Tongue (tissue), 2 donors: Measurements from ENCODE around the gene PRDM1. TPM values are rescaled to one million over a fixed set of nuclear protein-coding genes. Genes with fewer than 3 reads are reported as not detected.
"Not testable (repeated sequence)": the region's sequence is repeated elsewhere in the genome, so short reads cannot be mapped to it uniquely, and the experiment has no call there.

Experiments used
- DNase-seq: peaks from one replicate; pipeline ENCODE4 v3.0.0-alpha.2; 2015
- total RNA-seq: library from RNA; depleted of rRNA; stranded (reverse); fragments of >200 nt; gene quantifications from one replicate; pipeline ENCODE4 v1.2.3, GENCODE V29; 2014

The PRDM1 gene
- total RNA-seq, 1 donor from 2014 or later = 15.5 TPM

GRCh38 chr6:106136845-106137244 lies 50.7 kb downstream of the PRDM1 start:
- DNase-seq = no peak

- DNase-seq = no peak
Measured at GRCh38 chr6:106138151-106138550, 52.0 kb downstream of the PRDM1 start.

DNA sequence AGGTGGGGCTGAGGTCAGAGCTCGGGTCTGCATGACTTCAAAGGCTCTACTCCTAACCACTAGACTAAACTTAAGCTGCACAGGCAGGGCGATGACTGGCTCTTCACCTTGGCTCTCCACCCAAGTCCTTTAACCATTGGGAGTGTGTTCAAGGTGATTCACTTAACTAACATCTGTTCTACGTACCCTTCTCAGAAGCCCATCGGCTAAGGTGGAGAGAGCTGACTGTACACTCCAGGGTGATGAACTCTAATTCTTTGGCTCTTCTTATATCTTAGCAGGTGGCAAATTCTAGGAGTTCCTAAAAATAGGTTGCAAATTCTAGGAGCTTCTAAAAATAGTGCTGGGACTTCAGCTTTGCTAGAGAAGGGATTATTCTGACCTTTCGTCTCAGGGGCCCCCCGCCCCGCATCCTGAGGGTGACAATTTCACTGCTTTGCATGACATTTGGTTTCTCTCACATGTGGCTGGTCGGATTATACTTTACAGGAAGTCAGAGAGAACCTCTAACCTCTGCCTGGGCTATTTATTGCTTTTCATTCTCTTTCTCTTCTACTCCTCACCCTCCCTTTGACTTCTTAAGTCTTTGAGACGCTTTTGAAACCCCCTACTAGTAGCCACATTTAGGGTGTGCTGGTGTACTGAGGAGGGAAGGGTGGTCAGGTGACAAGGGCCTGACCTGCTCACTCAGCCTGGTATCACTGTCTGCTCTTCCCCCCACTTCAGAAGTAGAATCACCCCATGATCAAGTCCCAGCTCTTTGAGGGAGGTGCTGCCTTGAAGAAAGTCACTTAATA lies 55.5 kb downstream of the PRDM1 start:
- DNase-seq = no peak

GRCh38 chr6:106142876-106143431 lies 56.8 kb downstream of the PRDM1 start:
- DNase-seq = no peak

GRCh38 chr6:106143665-106144064 lies 57.5 kb downstream of the PRDM1 start:
- no peak for DNase-seq

DNA sequence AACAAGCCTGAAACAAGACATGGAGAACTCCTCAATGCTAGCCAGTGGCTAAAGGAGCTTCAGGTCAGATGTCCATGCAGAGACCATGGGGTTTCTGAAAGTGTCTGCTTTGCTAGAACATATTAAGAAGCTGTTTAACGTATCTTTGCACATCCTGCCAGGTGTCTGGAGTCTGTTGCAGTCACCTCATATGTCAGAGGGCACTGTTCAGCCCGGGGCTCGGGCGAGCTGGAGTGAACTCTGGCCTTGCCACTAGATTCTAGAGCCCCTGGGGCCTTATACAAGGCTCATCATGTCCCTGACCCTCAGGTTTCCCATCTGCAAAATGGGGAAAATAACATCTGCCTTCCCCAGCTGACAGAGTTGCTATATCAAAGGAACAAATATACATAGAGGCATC lies 59.0 kb downstream of the PRDM1 start:
- DNase-seq = no peak

- DNase-seq = no peak
Measured at GRCh38 chr6:106145741-106146227, 59.6 kb downstream of the PRDM1 start.

DNA sequence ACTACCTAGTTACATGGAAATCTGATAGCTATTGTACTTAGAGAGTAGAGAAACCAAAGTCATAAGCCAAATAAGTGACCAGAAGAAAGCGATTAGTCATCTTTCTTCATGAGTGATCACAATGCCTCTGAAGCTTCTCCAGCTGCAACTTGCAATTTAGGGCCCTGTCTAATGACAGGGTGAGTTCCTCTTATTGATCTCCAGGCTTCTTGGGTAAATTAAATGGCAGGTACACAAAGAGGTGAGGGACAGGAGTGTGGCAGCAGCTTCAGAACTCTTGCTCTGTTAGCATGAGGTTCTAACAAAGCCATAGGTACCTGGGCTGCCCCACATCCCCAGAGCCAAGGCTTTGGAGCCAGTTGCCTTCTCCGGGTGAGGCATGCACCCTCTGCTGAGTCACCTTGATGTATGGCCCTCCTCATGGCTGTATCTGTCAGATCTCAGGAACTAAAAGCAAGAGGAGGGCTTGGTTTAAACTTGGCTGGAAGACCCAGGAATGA lies 60.8 kb downstream of the PRDM1 start:
- DNase-seq = no peak

DNA sequence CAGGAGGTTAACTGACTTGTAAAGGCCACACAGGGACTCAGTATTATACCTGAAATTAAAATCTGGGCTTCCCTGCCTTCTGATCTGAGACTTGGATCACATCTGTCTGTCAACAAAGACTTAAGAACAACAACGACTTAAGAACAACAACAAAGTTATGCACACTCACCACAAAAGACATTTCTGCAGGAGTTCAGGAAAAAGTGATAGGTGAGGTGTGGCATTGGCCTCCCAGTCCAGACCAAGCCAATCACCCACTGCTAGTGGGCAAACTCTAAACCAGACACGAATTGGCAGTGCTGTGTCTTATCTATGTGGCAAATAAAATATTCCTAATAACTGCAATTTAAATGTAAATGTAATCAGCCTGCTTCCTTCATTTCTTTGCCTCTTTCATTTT lies 61.3 kb downstream of the PRDM1 start:
- DNase-seq = no peak

- DNase-seq = no peak
Measured at GRCh38 chr6:106149472-106150069, 63.4 kb downstream of the PRDM1 start.

DNA sequence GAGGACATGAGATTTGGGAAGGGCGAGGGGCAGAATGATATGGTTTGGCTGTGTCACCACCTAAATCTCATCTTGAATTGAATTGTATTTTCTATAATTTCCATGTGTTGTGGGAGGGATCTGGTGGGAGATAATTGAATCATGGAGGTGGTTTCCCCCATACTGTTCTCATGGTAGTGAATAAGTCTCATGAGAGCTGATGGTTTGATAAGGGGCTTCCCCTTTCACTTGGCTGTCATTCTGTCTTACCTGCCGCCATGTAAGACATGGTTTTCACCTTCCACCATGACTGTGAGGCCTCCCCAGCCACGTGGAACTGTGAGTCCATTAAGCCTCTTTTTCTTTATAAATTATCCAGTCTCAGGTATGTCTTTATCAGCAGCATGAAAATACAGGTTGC lies 66.3 kb downstream of the PRDM1 start:
- not testable (repeated sequence) for DNase-seq

DNA sequence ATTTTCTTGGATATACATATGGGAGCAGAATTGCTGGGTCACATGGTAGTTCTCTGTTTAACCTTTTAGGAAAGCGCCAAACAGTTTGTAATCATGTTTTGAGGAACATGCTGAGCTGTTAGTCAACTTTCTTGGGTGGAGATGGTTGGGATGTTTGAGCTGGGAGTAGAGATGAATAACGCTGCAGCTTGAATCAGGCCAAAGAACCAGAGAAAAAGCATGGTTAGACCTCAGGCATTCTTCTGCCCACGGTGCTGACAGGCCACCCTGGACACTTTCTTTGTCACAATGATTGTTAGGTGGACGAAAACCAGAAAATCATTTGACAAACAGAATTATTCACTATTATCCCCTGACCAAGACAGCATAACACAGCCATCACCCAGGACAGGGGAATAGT lies 66.8 kb downstream of the PRDM1 start:
- no peak for DNase-seq

DNA sequence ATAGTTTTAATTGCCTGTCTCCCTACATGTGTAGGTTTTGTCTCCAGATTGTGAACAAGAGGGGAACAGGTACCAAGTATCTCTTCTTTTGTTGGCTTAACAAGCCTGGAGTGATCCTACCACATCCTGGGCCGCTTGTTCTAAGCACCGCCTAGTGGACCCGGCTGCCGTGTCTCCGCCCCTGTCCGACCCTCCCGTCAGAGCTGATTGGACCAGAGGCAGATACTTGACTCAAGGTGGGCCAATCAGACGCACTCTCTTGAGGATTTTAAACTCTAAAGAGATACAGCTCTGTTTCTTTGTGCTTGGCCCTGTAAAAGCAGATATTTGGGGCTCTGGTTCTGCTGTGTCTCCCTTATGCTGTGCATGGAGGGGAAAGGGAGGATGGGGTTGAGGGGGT lies 68.2 kb downstream of the PRDM1 start:
- no peak for DNase-seq

GRCh38 chr6:106155219-106155830 lies 69.2 kb downstream of the PRDM1 start:
- no peak for DNase-seq

DNA sequence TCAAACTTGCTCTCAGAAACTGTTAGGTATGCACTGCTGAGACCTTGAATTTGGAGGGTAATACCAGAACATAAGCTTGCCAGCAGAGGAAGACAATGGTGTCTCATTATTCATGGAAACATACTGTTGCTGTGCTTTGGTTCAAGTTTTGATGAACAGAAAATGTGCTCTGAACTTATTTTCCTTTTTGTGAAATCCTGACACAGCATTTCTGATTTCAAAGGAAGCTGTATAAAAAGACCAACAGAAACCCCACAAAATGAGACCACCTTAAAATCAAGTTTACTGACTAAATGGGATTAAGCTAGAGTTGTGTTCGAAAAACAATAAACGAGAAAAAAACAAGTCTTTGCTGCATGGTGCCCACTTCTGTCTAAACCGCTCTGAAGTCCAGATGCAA lies 70.3 kb downstream of the PRDM1 start:
- DNase-seq = no peak

- no peak for DNase-seq
Measured at GRCh38 chr6:106156863-106157262, 70.7 kb downstream of the PRDM1 start.

- DNase-seq = no peak
Measured at GRCh38 chr6:106158816-106159215, 72.7 kb downstream of the PRDM1 start.

Other genes with a start within 250 kb of the PRDM1 start
- gene ATG5, start 239.4 kb downstream of the PRDM1 start, total RNA-seq = 45.3 TPM